ENCODE results near the gene HABP2. TPM values are rescaled to one million over a fixed set of nuclear protein-coding genes. Genes with fewer than 3 reads are reported as not detected.

HABP2 gene
- total RNA-seq, 1 experiment from 2014 or later: not detected

- H2AFZ ChIP-seq (ENCODE audit: low read length): no peak overlapping the region
- H3K27me3 ChIP-seq (ENCODE audit: low read length): no peaks in the 10 kb centered on the region
- 0 out of 2 replicates have a peak, but pooled peaks cover 5% of the 10 kb centered on the region for H3K4me1 ChIP-seq (ENCODE audit: insufficient read depth, low read length)
- ATAC-seq (no peak), DNase-seq (no peak)
- no peaks in the 10 kb centered on the region for H3K9me2 ChIP-seq (replicated peaks; ENCODE audit: low read length)
- no peak for TF ChIP-seq CTCF (conservative IDR thresholded peaks at IDR 0.05; ENCODE audit: low read depth, low read length)
- H3K27ac ChIP-seq (ENCODE audit: low read length): no peak overlapping the region
- CTCF ChIA-PET: no interaction called here
- H3K9me3 ChIP-seq (ENCODE audit: low read length): no peaks in the 10 kb centered on the region
- no peak overlapping the region for H3K4me3 ChIP-seq (ENCODE audit: low read length)
- H3K36me3 ChIP-seq (ENCODE audit: low read depth, low read length): no peaks in the 10 kb centered on the region; the same call in 1 of the 2 replicates
- intact Hi-C loops (cut with micrococcal nuclease): loop anchor here (10.0 kb wide), 1 partner anchor 1049 kb away; no protein-coding TSS in a partner anchor
- no peak overlapping the region for H3K9ac ChIP-seq (ENCODE audit: low read length)
- no TSS peak for BruUV-seq (replicated peaks)
- H3K79me2 ChIP-seq (ENCODE audit: low read length): no peaks in the 10 kb centered on the region
- no peaks in the 10 kb centered on the region for H4K20me1 ChIP-seq (ENCODE audit: low read length)
- no peak overlapping the region for H3K4me2 ChIP-seq (ENCODE audit: low read length)
- no peaks in the 10 kb centered on the region for H3F3A ChIP-seq (ENCODE audit: low read length, unreplicated experiment)
- POLR2A ChIA-PET (ENCODE audit: unreplicated experiment): no interaction called here
Observed at GRCh38 chr10:113523628-113524027, 29.2 kb upstream of the HABP2 start.

- H3K4me1 ChIP-seq (ENCODE audit: insufficient read depth, low read length): 0 out of 2 replicates have a peak, but pooled peaks cover under 1% of the 10 kb centered on the region
- no TSS peak for BruUV-seq (replicated peaks)
- no peak for TF ChIP-seq EZH2phosphoT487 (IDR thresholded peaks at IDR 0.05; ENCODE audit: borderline replicate concordance, low read length)
- no peak for TF ChIP-seq CTCF (conservative IDR thresholded peaks at IDR 0.05; ENCODE audit: low read depth, low read length)
- no peak for TF ChIP-seq EZH2 (IDR thresholded peaks at IDR 0.05; ENCODE audit: low read length, unreplicated experiment)
- ChIA-PET POLR2A (ENCODE audit: unreplicated experiment) (no interaction called here), CTCF (no interaction called here)
- H3K27ac ChIP-seq (ENCODE audit: low read length): no peak overlapping the region
- H3K9me3 ChIP-seq (ENCODE audit: low read length): no peaks in the 10 kb centered on the region
- intact Hi-C loops (cut with micrococcal nuclease): loop anchor here (10.0 kb wide), 1 partner anchor 1049 kb away; no protein-coding TSS in a partner anchor
- no peak overlapping the region for H3K4me2 ChIP-seq (ENCODE audit: low read length)
- H3K4me3 ChIP-seq (ENCODE audit: low read length): no peak overlapping the region
- no peak overlapping the region for H2AFZ ChIP-seq (ENCODE audit: low read length)
- H3F3A ChIP-seq (ENCODE audit: low read length, unreplicated experiment): no peaks in the 10 kb centered on the region
- H3K9ac ChIP-seq (ENCODE audit: low read length): no peak overlapping the region
- H3K9me2 ChIP-seq (replicated peaks; ENCODE audit: low read length): no peaks in the 10 kb centered on the region
- H4K20me1 ChIP-seq (ENCODE audit: low read length): no peaks in the 10 kb centered on the region
- DNase-seq (no peak), ATAC-seq (no peak)
- no peaks in the 10 kb centered on the region for H3K79me2 ChIP-seq (ENCODE audit: low read length)
- no peaks in the 10 kb centered on the region; the same call in 1 of the 2 replicates for H3K36me3 ChIP-seq (ENCODE audit: low read depth, low read length)
- no peaks in the 10 kb centered on the region for H3K27me3 ChIP-seq (ENCODE audit: low read length)
Observed at GRCh38 chr10:113524120-113524519, 28.7 kb upstream of the HABP2 start.

- Histone ChIP-seq H3K27ac (ENCODE audit: low read length) (no peak overlapping the region), H4K20me1 (ENCODE audit: low read length) (no peaks in the 10 kb centered on the region), H3K27me3 (ENCODE audit: low read length) (no peaks in the 10 kb centered on the region), H3K9me3 (ENCODE audit: low read length) (no peaks in the 10 kb centered on the region), H3K9ac (ENCODE audit: low read length) (no peak overlapping the region), H3F3A (ENCODE audit: low read length, unreplicated experiment) (no peaks in the 10 kb centered on the region), H3K36me3 (ENCODE audit: low read depth, low read length) (no peaks in the 10 kb centered on the region; the same call in 1 of the 2 replicates), H3K79me2 (ENCODE audit: low read length) (no peaks in the 10 kb centered on the region), H3K4me1 (ENCODE audit: insufficient read depth, low read length) (no peaks in the 10 kb centered on the region), H3K9me2 (replicated peaks; ENCODE audit: low read length) (no peaks in the 10 kb centered on the region), H2AFZ (ENCODE audit: low read length) (no peak overlapping the region), H3K4me2 (ENCODE audit: low read length) (no peak overlapping the region), H3K4me3 (ENCODE audit: low read length) (no peak overlapping the region)
- intact Hi-C loops (cut with micrococcal nuclease): loop anchor here (10.0 kb wide), 1 partner anchor 1050 kb away; no protein-coding TSS in a partner anchor
- ChIA-PET POLR2A (ENCODE audit: unreplicated experiment) (no interaction called here), CTCF (interaction anchor here (1.0 kb wide), 1 partner anchor 38 kb away, joined by 7 read pairs; no protein-coding TSS in a partner anchor)
- TF ChIP-seq CTCF (conservative IDR thresholded peaks at IDR 0.05; ENCODE audit: low read depth, low read length): no peak
- TF ChIP-seq EZH2 (IDR thresholded peaks at IDR 0.05; ENCODE audit: low read length, unreplicated experiment): no peak
- no peak for TF ChIP-seq EZH2phosphoT487 (IDR thresholded peaks at IDR 0.05; ENCODE audit: borderline replicate concordance, low read length)
- no TSS peak for BruUV-seq (replicated peaks)
- peak; percentile 12 for DNase-seq
- ATAC-seq: peak; percentile 29; the same call in 1 of the 2 replicates
Observed at GRCh38 chr10:113524539-113525490, 28.0 kb upstream of the HABP2 start.

Measured in PC-3 (cell line).